RPMI8226 (cell line): ENCODE data around the gene ITGB3.

Experiments used
- DNase-seq: peaks from one replicate; pipeline ENCODE4 v3.0.0-alpha.2; 2015

Gene ITGB3

GRCh38 chr17:47277921-47278320 is 24.3 kb downstream of the ITGB3 start:
- no peak for DNase-seq

GRCh38 chr17:47278561-47278960 is 24.9 kb downstream of the ITGB3 start:
- DNase-seq = peak; percentile 42

- DNase-seq = peak; percentile 86
Measured at GRCh38 chr17:47279062-47279801, 25.6 kb downstream of the ITGB3 start.

GRCh38 chr17:47280072-47280811 is 26.6 kb downstream of the ITGB3 start:
- DNase-seq = no peak

GRCh38 chr17:47281216-47281615 is 27.6 kb downstream of the ITGB3 start:
- DNase-seq = no peak

GRCh38 chr17:47285003-47285402 is 31.4 kb downstream of the ITGB3 start:
- no peak for DNase-seq

- DNase-seq = peak; percentile 37
Measured at GRCh38 chr17:47286198-47286914, 32.7 kb downstream of the ITGB3 start.

- DNase-seq = no peak
Measured at GRCh38 chr17:47287068-47287467, 33.4 kb downstream of the ITGB3 start.

- DNase-seq = no peak
Measured at GRCh38 chr17:47287639-47288038, 34.0 kb downstream of the ITGB3 start.

GRCh38 chr17:47288531-47289116 is 35.0 kb downstream of the ITGB3 start:
- no peak for DNase-seq

GRCh38 chr17:47289302-47289701 is 35.7 kb downstream of the ITGB3 start:
- no peak for DNase-seq

- DNase-seq = no peak
Measured at GRCh38 chr17:47290870-47291241, 37.2 kb downstream of the ITGB3 start.

GRCh38 chr17:47291242-47291873 is 37.7 kb downstream of the ITGB3 start:
- DNase-seq = no peak

- no peak for DNase-seq
Measured at GRCh38 chr17:47292206-47292605, 38.6 kb downstream of the ITGB3 start.

- no peak for DNase-seq
Measured at GRCh38 chr17:47295037-47295873, 41.6 kb downstream of the ITGB3 start.

GRCh38 chr17:47295874-47296255 is 42.2 kb downstream of the ITGB3 start:
- DNase-seq = no peak

GRCh38 chr17:47297661-47298400 is 44.2 kb downstream of the ITGB3 start:
- no peak for DNase-seq

- no peak for DNase-seq
Measured at GRCh38 chr17:47298712-47299111, 45.1 kb downstream of the ITGB3 start.

- no peak for DNase-seq
Measured at GRCh38 chr17:47299239-47299910, 45.7 kb downstream of the ITGB3 start.

- DNase-seq = no peak
Measured at GRCh38 chr17:47300718-47301117, 47.1 kb downstream of the ITGB3 start.

GRCh38 chr17:47301161-47301560 is 47.5 kb downstream of the ITGB3 start:
- DNase-seq = no peak
